GM12878 (cell line): Measurements from ENCODE around the gene TMEM181. TPM values are rescaled to one million over a fixed set of nuclear protein-coding genes. Genes with fewer than 3 reads are reported as not detected.

Experiments
- ATAC-seq: fragments of 200-7000 bp; cut with Tn5 transposase; 3 replicates; pipeline ENCODE4 v1.9.1; 2020; ENCODE audit warnings: mild to moderate bottlenecking, moderate library complexity
- BruUV-seq: library from RNA; stranded (reverse); fragments of 400-500 nt; replicated peaks from 2 replicates; lab custom pipeline; 2021; lab: Mats Ljungman, UMichigan
- CTCF ChIA-PET: fragments of 300-600 bp; sonication (Branson Sonifier 250); formaldehyde crosslinking; extraction: SDS; loops from one replicate; lab custom pipeline; 2021; ENCODE audit warnings: inconsistent platforms; lab: Yijun Ruan, JAX
- POLR2A ChIA-PET: fragments of 350-600 bp; formaldehyde crosslinking; extraction: SDS; loops from one replicate; lab custom pipeline; 2021; ENCODE audit warnings: inconsistent platforms; lab: Charles Lee
- RAD21 ChIA-PET: fragments of 300-600 bp; sonication (Branson Sonifier 250); formaldehyde crosslinking; loops from one replicate; lab custom pipeline; 2023; ENCODE audit warnings: antibody characterized with exemption; ENCODE audit not compliant: unreplicated experiment; lab: Charles Lee
- SMC1A ChIA-PET: fragments of 300-600 bp; sonication (Branson Sonifier 250); formaldehyde crosslinking; loops from one replicate; lab custom pipeline; 2023; ENCODE audit not compliant: unreplicated experiment, uncharacterized antibody; lab: Charles Lee
- DNase-seq: peaks from one replicate; pipeline ENCODE4 v3.0.0-alpha.2; 2011; ENCODE audit warnings: low read depth, low spot score
- FAIRE-seq: peaks from 3 replicates; lab custom pipeline; 2011; peaks lifted over from hg19 to GRCh38; lab: Jason Lieb, UNC
- H2AFZ ChIP-seq: 2 replicates; pipeline ENCODE4 v1.6.0; 2011; ENCODE audit warnings: low read depth, low read length, control low read depth; ENCODE audit not compliant: control insufficient read depth
- H3K27ac ChIP-seq: 2 replicates; pipeline ENCODE4 v1.5.1; 2011; ENCODE audit warnings: control low read depth; ENCODE audit not compliant: control insufficient read depth, insufficient read depth
- H3K27me3 ChIP-seq, 2 experiments: replicated peaks in 1 of 2; 2 replicates each; pipeline versions ENCODE4 v1.6.0 to v1.6.1; 2011; ENCODE audit warnings: low read length in 1 of 2; ENCODE audit not compliant: control insufficient read depth in 2 of 2, insufficient read depth in 2 of 2
- H3K36me3 ChIP-seq, 2 experiments: 2 replicates each; pipeline ENCODE4 v1.5.1; 2011; ENCODE audit warnings: low read length in 1 of 2; ENCODE audit not compliant: control insufficient read depth in 2 of 2, insufficient read depth in 2 of 2
- H3K4me1 ChIP-seq: 2 replicates; pipeline ENCODE4 v1.6.1; 2011; ENCODE audit warnings: mild to moderate bottlenecking, low read length, moderate library complexity, mixed read lengths; ENCODE audit not compliant: control insufficient read depth, insufficient read depth
- H3K4me2 ChIP-seq: 2 replicates; pipeline ENCODE4 v1.6.0; 2011; ENCODE audit warnings: control low read depth; ENCODE audit not compliant: control insufficient read depth, insufficient read depth
- H3K4me3 ChIP-seq: fragments of 200-600 bp; sonication (generic); 2 replicates; pipeline ENCODE4 v1.5.1; 2016
- H3K79me2 ChIP-seq: 2 replicates; pipeline ENCODE4 v1.6.0; 2011; ENCODE audit warnings: low read length; ENCODE audit not compliant: control insufficient read depth, insufficient read depth
- H3K9ac ChIP-seq: 2 replicates; pipeline ENCODE4 v1.8.0; 2011; ENCODE audit warnings: low read length, control low read depth, mixed read lengths; ENCODE audit not compliant: control insufficient read depth, insufficient read depth
- H3K9me3 ChIP-seq: replicated peaks from 3 replicates; pipeline ENCODE4 v1.5.1; 2011; ENCODE audit warnings: mild to moderate bottlenecking, low read length; ENCODE audit not compliant: control insufficient read depth, insufficient read depth
- H4K20me1 ChIP-seq: 2 replicates; pipeline ENCODE4 v1.6.0; 2011; ENCODE audit not compliant: control insufficient read depth, insufficient read depth
- CREM ChIP-seq: IDR thresholded peaks from 2 replicates; pipeline ENCODE4 v1.6.1; 2014; ENCODE audit warnings: antibody characterized with exemption, low read depth
- NFXL1 ChIP-seq: fragments of 450-650 bp; IDR thresholded peaks from 2 replicates; pipeline ENCODE4 v1.6.1; 2017; ENCODE audit warnings: antibody characterized with exemption, mild to moderate bottlenecking, borderline replicate concordance
- NFYB ChIP-seq: IDR thresholded peaks from 2 replicates; pipeline ENCODE4 v1.6.1; 2011; ENCODE audit warnings: low read depth, mild to moderate bottlenecking, low read length, improper control_type of control experiment, moderate library complexity; ENCODE audit not compliant: insufficient read depth
- PML ChIP-seq: IDR thresholded peaks from 2 replicates; pipeline ENCODE4 v1.6.1; 2012; ENCODE audit warnings: low read length, inconsistent platforms
- SPI1 ChIP-seq: IDR thresholded peaks from 2 replicates; pipeline ENCODE4 v1.6.1; 2011; ENCODE audit warnings: low read depth, mild to moderate bottlenecking, low read length, moderate library complexity, borderline replicate concordance; ENCODE audit not compliant: insufficient read depth
- WGBS: methylation state at CpG from one replicate; pipeline ENCODE4 v1.1.6; 2016; ENCODE audit warnings: low lambda C conversion rate; ENCODE audit not compliant: insufficient replicate concordance, insufficient coverage; ENCODE audit errors: missing lambda C conversion rate; 5-methylcytosine and 5-hydroxymethylcytosine counted together
- in situ Hi-C: fragments of 300-500 bp; cut with MboI; formaldehyde crosslinking; loops from 9 replicates; pipeline ENCODE4 v1.14.3; 2018; ENCODE audit warnings: mixed read lengths
- intact Hi-C: fragments of 100-400 bp; cut with micrococcal nuclease; formaldehyde crosslinking; loops from one replicate; pipeline ENCODE4 v1.14.2; 2022; ENCODE audit not compliant: unreplicated experiment
- polyA plus RNA-seq, 11 experiments: library from polyadenylated mRNA; depleted of rRNA in 4 of 11; unstranded in 6 of 11; stranded (reverse) in 5 of 11; fragments of >200 nt; fragmentation: Nextera tagmentation in 4 of 11; fragmentation: Illumina TruSeq in 1 of 11; extraction: Ambion mirVana in 4 of 11; extraction: Trizol in 1 of 11; gene quantifications; 1 replicate in 1 of 11; 2 replicates in 10 of 11; pipeline versions ENCODE4 v1.2.1 to v1.2.3, GENCODE V29; 2011 to 2016; ENCODE audit warnings: inconsistent platforms in 2 of 11, missing spikeins in 2 of 11, low read depth in 1 of 11
- total RNA-seq, 4 experiments: library from RNA; depleted of rRNA in 3 of 4; stranded (reverse); fragments of >200 nt in 3 of 4; fragmentation: Illumina TruSeq in 1 of 4; extraction: Trizol in 1 of 4; gene quantifications; 2 replicates each; pipeline versions ENCODE4 v1.2.1 to v1.2.3, GENCODE V29; 2013 to 2021
- TF ChIP-seq, protein P1 (sequence below): fragments of 450-650 bp; IDR thresholded peaks from 2 replicates; pipeline ENCODE4 v1.6.1; 2016; ENCODE audit warnings: mild to moderate bottlenecking, moderate library complexity, borderline replicate concordance
- TF ChIP-seq, protein P2 (sequence below): fragments of 450-650 bp; formaldehyde crosslinking; IDR thresholded peaks from 2 replicates; pipeline ENCODE4 v1.4.0; 2022; ENCODE audit warnings: mild to moderate bottlenecking, moderate library complexity
- TF ChIP-seq, protein P3 (sequence below): fragments of 150-350 bp; IDR thresholded peaks from 2 replicates; pipeline ENCODE4 v1.6.1; 2016; ENCODE audit warnings: low read depth, low read length

TMEM181 gene
- total and polyA plus RNA-seq, 10 of the 15 experiments (the other 5 are each of a cell fraction or from before 2014, with no cell fraction given), result 1.5 to 7.9 (median 5.2) TPM

DNA sequence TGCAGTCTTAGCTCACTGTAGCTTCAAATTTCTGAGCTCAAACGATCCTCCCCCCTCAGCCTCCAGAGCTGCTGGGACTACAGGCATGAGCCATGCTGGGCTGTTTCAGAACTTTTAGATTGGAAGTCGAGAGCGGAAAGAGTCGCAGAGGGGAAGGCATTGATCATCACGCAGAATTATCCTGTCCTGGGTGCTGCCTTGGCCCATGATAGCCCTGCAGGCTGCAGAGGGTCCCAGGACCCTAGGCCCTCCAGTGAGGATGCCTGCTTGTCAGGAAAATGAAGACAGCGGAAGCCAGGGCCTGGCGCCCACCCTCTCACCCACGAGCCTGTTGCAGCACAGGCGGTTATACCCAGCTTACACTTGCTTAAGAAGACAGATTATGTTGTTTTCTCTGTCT is 9.1 kb downstream of the TMEM181 start:
- POLR2A ChIA-PET, result no interaction called here
- Histone ChIP-seq H3K4me2 (no peak overlapping the region), H2AFZ (no peak overlapping the region)
- RAD21 ChIA-PET, result no interaction called here
- TF ChIP-seq NFXL1 (no peak), NFYB (no peak), PML (no peak), CREM (no peak), SPI1 (no peak)
- TF ChIP-seq, protein P1, sequence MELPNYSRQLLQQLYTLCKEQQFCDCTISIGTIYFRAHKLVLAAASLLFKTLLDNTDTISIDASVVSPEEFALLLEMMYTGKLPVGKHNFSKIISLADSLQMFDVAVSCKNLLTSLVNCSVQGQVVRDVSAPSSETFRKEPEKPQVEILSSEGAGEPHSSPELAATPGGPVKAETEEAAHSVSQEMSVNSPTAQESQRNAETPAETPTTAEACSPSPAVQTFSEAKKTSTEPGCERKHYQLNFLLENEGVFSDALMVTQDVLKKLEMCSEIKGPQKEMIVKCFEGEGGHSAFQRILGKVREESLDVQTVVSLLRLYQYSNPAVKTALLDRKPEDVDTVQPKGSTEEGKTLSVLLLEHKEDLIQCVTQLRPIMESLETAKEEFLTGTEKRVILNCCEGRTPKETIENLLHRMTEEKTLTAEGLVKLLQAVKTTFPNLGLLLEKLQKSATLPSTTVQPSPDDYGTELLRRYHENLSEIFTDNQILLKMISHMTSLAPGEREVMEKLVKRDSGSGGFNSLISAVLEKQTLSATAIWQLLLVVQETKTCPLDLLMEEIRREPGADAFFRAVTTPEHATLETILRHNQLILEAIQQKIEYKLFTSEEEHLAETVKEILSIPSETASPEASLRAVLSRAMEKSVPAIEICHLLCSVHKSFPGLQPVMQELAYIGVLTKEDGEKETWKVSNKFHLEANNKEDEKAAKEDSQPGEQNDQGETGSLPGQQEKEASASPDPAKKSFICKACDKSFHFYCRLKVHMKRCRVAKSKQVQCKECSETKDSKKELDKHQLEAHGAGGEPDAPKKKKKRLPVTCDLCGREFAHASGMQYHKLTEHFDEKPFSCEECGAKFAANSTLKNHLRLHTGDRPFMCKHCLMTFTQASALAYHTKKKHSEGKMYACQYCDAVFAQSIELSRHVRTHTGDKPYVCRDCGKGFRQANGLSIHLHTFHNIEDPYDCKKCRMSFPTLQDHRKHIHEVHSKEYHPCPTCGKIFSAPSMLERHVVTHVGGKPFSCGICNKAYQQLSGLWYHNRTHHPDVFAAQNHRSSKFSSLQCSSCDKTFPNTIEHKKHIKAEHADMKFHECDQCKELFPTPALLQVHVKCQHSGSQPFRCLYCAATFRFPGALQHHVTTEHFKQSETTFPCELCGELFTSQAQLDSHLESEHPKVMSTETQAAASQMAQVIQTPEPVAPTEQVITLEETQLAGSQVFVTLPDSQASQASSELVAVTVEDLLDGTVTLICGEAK, result no peak
- TF ChIP-seq, protein P2, sequence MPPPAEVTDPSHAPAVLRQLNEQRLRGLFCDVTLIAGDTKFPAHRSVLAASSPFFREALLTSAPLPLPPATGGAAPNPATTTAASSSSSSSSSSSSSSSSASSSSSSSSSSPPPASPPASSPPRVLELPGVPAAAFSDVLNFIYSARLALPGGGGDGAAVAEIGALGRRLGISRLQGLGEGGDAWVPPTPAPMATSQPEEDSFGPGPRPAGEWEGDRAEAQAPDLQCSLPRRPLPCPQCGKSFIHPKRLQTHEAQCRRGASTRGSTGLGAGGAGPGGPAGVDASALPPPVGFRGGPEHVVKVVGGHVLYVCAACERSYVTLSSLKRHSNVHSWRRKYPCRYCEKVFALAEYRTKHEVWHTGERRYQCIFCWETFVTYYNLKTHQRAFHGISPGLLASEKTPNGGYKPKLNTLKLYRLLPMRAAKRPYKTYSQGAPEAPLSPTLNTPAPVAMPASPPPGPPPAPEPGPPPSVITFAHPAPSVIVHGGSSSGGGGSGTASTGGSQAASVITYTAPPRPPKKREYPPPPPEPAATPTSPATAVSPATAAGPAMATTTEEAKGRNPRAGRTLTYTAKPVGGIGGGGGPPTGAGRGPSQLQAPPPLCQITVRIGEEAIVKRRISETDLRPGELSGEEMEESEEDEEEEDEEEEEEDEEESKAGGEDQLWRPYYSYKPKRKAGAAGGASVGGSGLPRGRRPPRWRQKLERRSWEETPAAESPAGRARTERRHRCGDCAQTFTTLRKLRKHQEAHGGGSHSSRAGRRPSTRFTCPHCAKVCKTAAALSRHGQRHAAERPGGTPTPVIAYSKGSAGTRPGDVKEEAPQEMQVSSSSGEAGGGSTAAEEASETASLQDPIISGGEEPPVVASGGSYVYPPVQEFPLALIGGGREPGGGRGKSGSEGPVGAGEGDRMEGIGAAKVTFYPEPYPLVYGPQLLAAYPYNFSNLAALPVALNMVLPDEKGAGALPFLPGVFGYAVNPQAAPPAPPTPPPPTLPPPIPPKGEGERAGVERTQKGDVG (CRISPR knock-in tag), result no peak
- TF ChIP-seq, protein P3, sequence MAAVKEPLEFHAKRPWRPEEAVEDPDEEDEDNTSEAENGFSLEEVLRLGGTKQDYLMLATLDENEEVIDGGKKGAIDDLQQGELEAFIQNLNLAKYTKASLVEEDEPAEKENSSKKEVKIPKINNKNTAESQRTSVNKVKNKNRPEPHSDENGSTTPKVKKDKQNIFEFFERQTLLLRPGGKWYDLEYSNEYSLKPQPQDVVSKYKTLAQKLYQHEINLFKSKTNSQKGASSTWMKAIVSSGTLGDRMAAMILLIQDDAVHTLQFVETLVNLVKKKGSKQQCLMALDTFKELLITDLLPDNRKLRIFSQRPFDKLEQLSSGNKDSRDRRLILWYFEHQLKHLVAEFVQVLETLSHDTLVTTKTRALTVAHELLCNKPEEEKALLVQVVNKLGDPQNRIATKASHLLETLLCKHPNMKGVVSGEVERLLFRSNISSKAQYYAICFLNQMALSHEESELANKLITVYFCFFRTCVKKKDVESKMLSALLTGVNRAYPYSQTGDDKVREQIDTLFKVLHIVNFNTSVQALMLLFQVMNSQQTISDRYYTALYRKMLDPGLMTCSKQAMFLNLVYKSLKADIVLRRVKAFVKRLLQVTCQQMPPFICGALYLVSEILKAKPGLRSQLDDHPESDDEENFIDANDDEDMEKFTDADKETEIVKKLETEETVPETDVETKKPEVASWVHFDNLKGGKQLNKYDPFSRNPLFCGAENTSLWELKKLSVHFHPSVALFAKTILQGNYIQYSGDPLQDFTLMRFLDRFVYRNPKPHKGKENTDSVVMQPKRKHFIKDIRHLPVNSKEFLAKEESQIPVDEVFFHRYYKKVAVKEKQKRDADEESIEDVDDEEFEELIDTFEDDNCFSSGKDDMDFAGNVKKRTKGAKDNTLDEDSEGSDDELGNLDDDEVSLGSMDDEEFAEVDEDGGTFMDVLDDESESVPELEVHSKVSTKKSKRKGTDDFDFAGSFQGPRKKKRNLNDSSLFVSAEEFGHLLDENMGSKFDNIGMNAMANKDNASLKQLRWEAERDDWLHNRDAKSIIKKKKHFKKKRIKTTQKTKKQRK, result no peak
- TF ChIP-seq, all 136 proteins: peak for 0
- in situ Hi-C loops (no loop called here), intact Hi-C loops (no loop called here)
- ChIA-PET SMC1A (interaction anchor here (0.8 to 1.7 kb wide), 2 partner anchors 10 to 36 kb away, joined by 4 read pairs; no protein-coding TSS in a partner anchor), CTCF (interaction anchor here (0.6 kb wide), 1 partner anchor 16 kb away, joined by 3 read pairs; no protein-coding TSS in a partner anchor)
- no peak overlapping the region for H3K27ac ChIP-seq
- 87% methylated on average over 9 of the region's 9 CpGs for WGBS
- BruUV-seq, result no TSS peak
- FAIRE-seq, result no peak
- no peak overlapping the region for H3K9ac ChIP-seq
- peaks cover 0 to 8% of the 10 kb centered on the region in 2 experiments; a peak in 2 of 4 replicates for H3K36me3 ChIP-seq
- no peaks in the 10 kb centered on the region for H3K79me2 ChIP-seq
- no peaks in the 10 kb centered on the region for H3K4me1 ChIP-seq
- no peak for DNase-seq
- no peaks in the 10 kb centered on the region for H3K27me3 ChIP-seq
- no peaks in the 10 kb centered on the region; the same call in 1 of the 2 replicates for H4K20me1 ChIP-seq
- no peak overlapping the region for H3K4me3 ChIP-seq
- ATAC-seq, result no peak
- no peaks in the 10 kb centered on the region for H3K9me3 ChIP-seq
